Duodenal mucosa (tissue), 2 donors: ENCODE measurements around the gene ENTPD1.

Experiments used
- H3K27ac ChIP-seq: one replicate; pipeline ENCODE4 v1.7.0; 2013; ENCODE audit warnings: low read depth, low read length
- H3K27me3 ChIP-seq, 2 donors: one replicate each; pipeline ENCODE4 v1.7.0; 2013; ENCODE audit warnings: low read length in 2 of 2, control low read depth in 1 of 2; ENCODE audit not compliant: insufficient read depth in 2 of 2, control insufficient read depth in 1 of 2
- H3K36me3 ChIP-seq, 2 donors: one replicate each; pipeline ENCODE4 v1.7.0; 2013; ENCODE audit warnings: low read length in 2 of 2, control low read depth in 1 of 2; ENCODE audit not compliant: insufficient read depth in 2 of 2, control insufficient read depth in 1 of 2
- H3K4me1 ChIP-seq, 2 donors: one replicate each; pipeline ENCODE4 v1.7.0; 2013; ENCODE audit warnings: low read length in 2 of 2, control low read depth in 1 of 2; ENCODE audit not compliant: insufficient read depth in 2 of 2, control insufficient read depth in 1 of 2
- H3K4me3 ChIP-seq, 2 donors: one replicate each; pipeline ENCODE4 v1.7.0; 2013; ENCODE audit warnings: low read length in 2 of 2, low read depth in 1 of 2
- H3K9ac ChIP-seq, 2 donors: one replicate each; pipeline ENCODE4 v1.7.0; 2013; ENCODE audit warnings: low read length in 2 of 2, low read depth in 1 of 2
- H3K9me3 ChIP-seq, 2 donors: one replicate each; pipeline ENCODE4 v1.7.0; 2013; ENCODE audit warnings: low read length in 2 of 2, control low read depth in 1 of 2; ENCODE audit not compliant: control insufficient read depth in 1 of 2

The ENTPD1 gene

GRCh38 chr10:95810198-95810976, 54.4 kb downstream of the ENTPD1 start:
- no peaks in the 10 kb centered on the region for H3K9me3 ChIP-seq
- H3K36me3 ChIP-seq, result no peaks in the 10 kb centered on the region
- H3K9ac ChIP-seq, result no peak overlapping the region
- H3K4me1 ChIP-seq, result peaks cover 3 to 4% of the 10 kb centered on the region in 2 donors
- no peaks in the 10 kb centered on the region for H3K27me3 ChIP-seq
- H3K4me3 ChIP-seq, result no peak overlapping the region
- H3K27ac ChIP-seq, result no peak overlapping the region

- no peak overlapping the region for H3K4me3 ChIP-seq
- H3K36me3 ChIP-seq, result no peaks in the 10 kb centered on the region
- H3K27ac ChIP-seq, result no peak overlapping the region
- H3K9ac ChIP-seq, result no peak overlapping the region
- no peaks in the 10 kb centered on the region for H3K27me3 ChIP-seq
- peaks cover 3 to 4% of the 10 kb centered on the region in 2 donors for H3K4me1 ChIP-seq
- no peaks in the 10 kb centered on the region for H3K9me3 ChIP-seq
Measured at GRCh38 chr10:95813054-95813685, 57.2 kb downstream of the ENTPD1 start.

GRCh38 chr10:95814011-95814727, 58.2 kb downstream of the ENTPD1 start:
- H3K9me3 ChIP-seq, result no peaks in the 10 kb centered on the region
- no peaks in the 10 kb centered on the region for H3K27me3 ChIP-seq
- H3K36me3 ChIP-seq, result no peaks in the 10 kb centered on the region
- H3K4me1 ChIP-seq, result peaks cover 3 to 4% of the 10 kb centered on the region in 2 donors
- no peak overlapping the region for H3K9ac ChIP-seq
- H3K27ac ChIP-seq, result no peak overlapping the region
- no peak overlapping the region for H3K4me3 ChIP-seq

GRCh38 chr10:95815133-95815532, 59.2 kb downstream of the ENTPD1 start:
- no peak overlapping the region for H3K27ac ChIP-seq
- H3K4me3 ChIP-seq, result no peak overlapping the region
- H3K36me3 ChIP-seq, result no peaks in the 10 kb centered on the region
- peaks cover 3 to 9% of the 10 kb centered on the region in 2 donors for H3K4me1 ChIP-seq
- no peaks in the 10 kb centered on the region for H3K27me3 ChIP-seq
- no peaks in the 10 kb centered on the region for H3K9me3 ChIP-seq
- no peak overlapping the region for H3K9ac ChIP-seq

GRCh38 chr10:95815701-95816240, 59.8 kb downstream of the ENTPD1 start:
- peaks cover 3 to 9% of the 10 kb centered on the region in 2 donors for H3K4me1 ChIP-seq
- no peak overlapping the region for H3K27ac ChIP-seq
- no peaks in the 10 kb centered on the region for H3K27me3 ChIP-seq
- no peaks in the 10 kb centered on the region for H3K36me3 ChIP-seq
- H3K9ac ChIP-seq, result no peak overlapping the region
- no peak overlapping the region for H3K4me3 ChIP-seq
- H3K9me3 ChIP-seq, result no peaks in the 10 kb centered on the region

GRCh38 chr10:95818010-95818409, 62.0 kb downstream of the ENTPD1 start:
- Histone ChIP-seq H3K4me3 (no peak overlapping the region), H3K27me3 (no peaks in the 10 kb centered on the region), H3K9ac (no peak overlapping the region), H3K4me1 (peaks cover 3 to 9% of the 10 kb centered on the region in 2 donors), H3K36me3 (no peaks in the 10 kb centered on the region), H3K9me3 (no peaks in the 10 kb centered on the region), H3K27ac (no peak overlapping the region)

- H3K9me3 ChIP-seq, result no peaks in the 10 kb centered on the region
- H3K4me1 ChIP-seq, result peaks cover 0 to 9% of the 10 kb centered on the region in 2 donors
- H3K27ac ChIP-seq, result no peak overlapping the region
- H3K9ac ChIP-seq, result no peak overlapping the region
- H3K36me3 ChIP-seq, result no peaks in the 10 kb centered on the region
- H3K4me3 ChIP-seq, result no peak overlapping the region
- no peaks in the 10 kb centered on the region for H3K27me3 ChIP-seq
Measured at GRCh38 chr10:95818668-95819067, 62.7 kb downstream of the ENTPD1 start.

GRCh38 chr10:95819620-95820329, 63.8 kb downstream of the ENTPD1 start:
- Histone ChIP-seq H3K36me3 (no peaks in the 10 kb centered on the region), H3K9ac (no peak overlapping the region), H3K4me3 (no peak overlapping the region), H3K27me3 (no peaks in the 10 kb centered on the region), H3K4me1 (peaks cover 0 to 9% of the 10 kb centered on the region in 2 donors), H3K27ac (peak overlapping the region; percentile 35), H3K9me3 (no peaks in the 10 kb centered on the region)

GRCh38 chr10:95820363-95820762, 64.4 kb downstream of the ENTPD1 start:
- H3K36me3 ChIP-seq, result no peaks in the 10 kb centered on the region
- H3K9ac ChIP-seq, result no peak overlapping the region
- no peaks in the 10 kb centered on the region for H3K9me3 ChIP-seq
- peaks cover 0 to 5% of the 10 kb centered on the region in 2 donors for H3K4me1 ChIP-seq
- H3K27ac ChIP-seq, result no peak overlapping the region
- H3K27me3 ChIP-seq, result no peaks in the 10 kb centered on the region
- no peak overlapping the region for H3K4me3 ChIP-seq
